K562 (cell line): ENCODE results near the gene CHL1. TPM values are rescaled to one million over a fixed set of nuclear protein-coding genes. Genes with fewer than 3 reads are reported as not detected.
A peak's percentile ranks its signal among the peaks of the same experiment; 100 is the strongest.

Source experiments
- ATAC-seq: fragments of 200-7000 bp; cut with Tn5 transposase; 3 replicates; pipeline ENCODE4 v1.9.1; 2020; ENCODE audit warnings: moderate library complexity
- BruUV-seq: library from RNA; stranded (reverse); fragments of 400-500 nt; replicated peaks from 2 replicates; lab custom pipeline; 2021; lab: Mats Ljungman, UMichigan
- CTCF ChIA-PET: fragments of 300-600 bp; formaldehyde crosslinking; extraction: SDS; loops from one replicate; lab custom pipeline; 2021; ENCODE audit warnings: low intra/inter-chr PET ratio; lab: Yijun Ruan, JAX
- POLR2A ChIA-PET: fragments of 300-600, 350-650 bp; sonication (Branson Sonifier 250); formaldehyde crosslinking; extraction: SDS; loops from one replicate; lab custom pipeline; 2021; ENCODE audit warnings: antibody characterized with exemption, inconsistent platforms; lab: Yijun Ruan, JAX
- DNase-seq, 4 experiments: peaks; one replicate each; pipeline versions ENCODE4 v3.0.0 to v3.0.0-alpha.2; 2011 to 2018; ENCODE audit warnings: low spot score in 3 of 4, mixed read lengths in 3 of 4; ENCODE audit errors: extremely low read depth in 1 of 4
- FAIRE-seq: peaks from 2 replicates; lab custom pipeline; 2011; peaks lifted over from hg19 to GRCh38; lab: Jason Lieb, UNC
- H2AFZ ChIP-seq: 2 replicates; pipeline ENCODE4 v1.6.0; 2011; ENCODE audit warnings: low read depth, low read length, control low read depth, inconsistent platforms
- H3K27ac ChIP-seq: fragments of 200-600 bp; 3 replicates; pipeline ENCODE4 v1.8.0; 2011; ENCODE audit warnings: low read depth, mild to moderate bottlenecking, control low read depth, inconsistent platforms, low read length, moderate library complexity, mixed read lengths; ENCODE audit errors: extremely low read depth
- H3K27me3 ChIP-seq, 2 experiments: fragments of 300-600 bp in 1 of 2; 2 replicates in 1 of 2; 3 replicates in 1 of 2; pipeline versions ENCODE4 v1.6.0 to v1.8.0; 2011; ENCODE audit warnings: inconsistent platforms in 2 of 2, low read length in 2 of 2, mild to moderate bottlenecking in 1 of 2, mixed read lengths in 1 of 2, moderate library complexity in 1 of 2; ENCODE audit not compliant: control insufficient read depth in 2 of 2, insufficient read depth in 2 of 2
- H3K36me3 ChIP-seq: fragments of 300-600 bp; 3 replicates; pipeline ENCODE4 v1.8.0; 2011; ENCODE audit warnings: mild to moderate bottlenecking, low read length, inconsistent platforms; ENCODE audit not compliant: control insufficient read depth, insufficient read depth
- H3K4me1 ChIP-seq, 2 experiments: fragments of 200-600 bp in 1 of 2; replicated peaks in 1 of 2; 2 replicates in 1 of 2; 3 replicates in 1 of 2; pipeline versions ENCODE4 v1.5.1 to v1.8.0; 2011; ENCODE audit warnings: inconsistent platforms in 2 of 2, low read length in 2 of 2, mild to moderate bottlenecking in 1 of 2, mixed read lengths in 1 of 2, moderate library complexity in 1 of 2; ENCODE audit not compliant: control insufficient read depth in 2 of 2, insufficient read depth in 2 of 2
- H3K4me2 ChIP-seq: 2 replicates; pipeline ENCODE4 v1.6.1; 2011; ENCODE audit warnings: low read length, control low read depth, inconsistent platforms, mixed read lengths; ENCODE audit not compliant: insufficient read depth
- H3K4me3 ChIP-seq: fragments of 200-600 bp; sonication (generic), shearing (Covaris generic); 2 replicates; pipeline ENCODE4 v1.5.1; 2016; ENCODE audit warnings: control low read depth, inconsistent platforms
- H3K79me2 ChIP-seq: fragments of 200-600 bp; 3 replicates; pipeline ENCODE4 v1.8.0; 2011; ENCODE audit warnings: low read length, inconsistent platforms; ENCODE audit not compliant: control insufficient read depth, insufficient read depth
- H3K9ac ChIP-seq, 2 experiments: 2 replicates each; pipeline versions ENCODE4 v1.6.0 to v1.6.1; 2011; ENCODE audit warnings: low read depth in 2 of 2, low read length in 2 of 2, control low read depth in 1 of 2, inconsistent platforms in 1 of 2, mild to moderate bottlenecking in 1 of 2, mixed read lengths in 1 of 2; ENCODE audit not compliant: insufficient read depth in 1 of 2
- H3K9me1 ChIP-seq: one replicate; pipeline ENCODE4 v1.6.0; 2011; ENCODE audit warnings: inconsistent platforms, mild to moderate bottlenecking, low read length, moderate library complexity; ENCODE audit not compliant: control insufficient read depth, insufficient read depth
- H3K9me3 ChIP-seq: replicated peaks from 2 replicates; pipeline ENCODE4 v1.5.1; 2011; ENCODE audit warnings: low read depth, low read length, inconsistent platforms; ENCODE audit not compliant: control insufficient read depth, insufficient read depth
- H4K20me1 ChIP-seq: replicated peaks from 2 replicates; pipeline ENCODE4 v1.6.1; 2011; ENCODE audit warnings: low read length, inconsistent platforms, mixed read lengths; ENCODE audit not compliant: control insufficient read depth, insufficient read depth
- DEAF1 ChIP-seq: fragments of 450-650 bp; formaldehyde crosslinking; IDR thresholded peaks from 2 replicates; pipeline ENCODE4 v1.4.0; 2020; ENCODE audit warnings: mild to moderate bottlenecking, moderate library complexity
- GTF2F1 ChIP-seq: IDR thresholded peaks from 2 replicates; pipeline ENCODE4 v1.6.1; 2011; ENCODE audit warnings: low read depth, low read length, improper control_type of control experiment
- MLLT1 ChIP-seq, 2 experiments: fragments of 450-650 bp; IDR thresholded peaks; 2 replicates each; pipeline ENCODE4 v1.6.1; 2016
- MYC ChIP-seq, 2 experiments: fragments of 250-450 bp in 1 of 2; sonication (Bioruptor Pico) in 1 of 2; IDR thresholded peaks; 2 replicates each; pipeline versions ENCODE4 v1.5.1 to v1.6.1; 2012 to 2021; ENCODE audit warnings: low read depth in 2 of 2, borderline replicate concordance in 1 of 2, improper control_type of control experiment in 1 of 2, low read length in 1 of 2, mild to moderate bottlenecking in 1 of 2, moderate library complexity in 1 of 2
- RAD21 ChIP-seq, 2 experiments: fragments of 250-450 bp in 1 of 2; fragments of 450-650 bp in 1 of 2; sonication (Bioruptor Pico) in 1 of 2; formaldehyde crosslinking in 1 of 2; IDR thresholded peaks in 1 of 2; conservative IDR thresholded peaks in 1 of 2; 2 replicates each; pipeline versions ENCODE4 v1.4.0 to v1.8.0; 2020 to 2022; ENCODE audit warnings: mild to moderate bottlenecking in 2 of 2, moderate library complexity in 1 of 2
- RREB1 ChIP-seq: fragments of 250-450 bp; sonication (Bioruptor Pico); IDR thresholded peaks from 2 replicates; pipeline ENCODE4 v1.4.0; 2020
- SUPT5H ChIP-seq: fragments of 450-650 bp; IDR thresholded peaks from 2 replicates; pipeline ENCODE4 v1.6.1; 2016
- ZC3H8 ChIP-seq: fragments of 450-650 bp; IDR thresholded peaks from 2 replicates; pipeline ENCODE4 v1.6.1; 2017
- ZNF717 ChIP-seq: fragments of 250-450 bp; sonication (Bioruptor Pico); IDR thresholded peaks from 2 replicates; pipeline ENCODE4 v1.5.0; 2021
- ZZZ3 ChIP-seq: fragments of 450-650 bp; IDR thresholded peaks from 2 replicates; pipeline ENCODE4 v1.6.1; 2016; ENCODE audit warnings: antibody characterized with exemption, mild to moderate bottlenecking, moderate library complexity
- WGBS: fragments of 100-300 bp; shearing (Covaris generic); methylation state at CpG from one replicate; pipeline ENCODE4 v1.1.6; 2016; ENCODE audit warnings: low coverage, mixed read lengths; ENCODE audit not compliant: insufficient coverage; ENCODE audit errors: missing lambda C conversion rate; 5-methylcytosine and 5-hydroxymethylcytosine counted together
- in situ Hi-C: fragments of 300-500 bp; cut with MboI; formaldehyde crosslinking; loops from 4 replicates; pipeline ENCODE4 v1.15.0; 2018; ENCODE audit warnings: inconsistent platforms, mixed read lengths
- intact Hi-C: fragments of 100-400 bp; cut with micrococcal nuclease; formaldehyde crosslinking; loops from 2 replicates; pipeline ENCODE4 v1.14.2; 2022
- polyA plus RNA-seq, 8 experiments: library from polyadenylated mRNA; depleted of rRNA in 4 of 8; stranded (reverse) in 5 of 8; unstranded in 3 of 8; fragments of >200 nt; fragmentation: Nextera tagmentation in 2 of 8; fragmentation: Illumina TruSeq in 1 of 8; extraction: Ambion mirVana in 2 of 8; extraction: Trizol in 1 of 8; gene quantifications; 2 replicates each; pipeline versions ENCODE4 v1.2.1 to v1.2.3, GENCODE V29; 2011 to 2014; ENCODE audit warnings: inconsistent platforms in 1 of 8, missing spikeins in 1 of 8
- total RNA-seq, 7 experiments: library from RNA; depleted of rRNA in 6 of 7; stranded (reverse); fragments of >200 nt in 6 of 7; fragmentation: Illumina TruSeq in 2 of 7; extraction: Trizol in 2 of 7; gene quantifications; 2 replicates each; pipeline versions ENCODE4 v1.2.1 to v1.2.3, GENCODE V29; 2011 to 2021; ENCODE audit warnings: low replicate concordance in 1 of 7

CHL1 gene
- total and polyA plus RNA-seq, 9 of the 15 experiments (the other 6 are each of a cell fraction or from before 2014, with no cell fraction given) = 0.02 TPM; not detected in 8

DNA sequence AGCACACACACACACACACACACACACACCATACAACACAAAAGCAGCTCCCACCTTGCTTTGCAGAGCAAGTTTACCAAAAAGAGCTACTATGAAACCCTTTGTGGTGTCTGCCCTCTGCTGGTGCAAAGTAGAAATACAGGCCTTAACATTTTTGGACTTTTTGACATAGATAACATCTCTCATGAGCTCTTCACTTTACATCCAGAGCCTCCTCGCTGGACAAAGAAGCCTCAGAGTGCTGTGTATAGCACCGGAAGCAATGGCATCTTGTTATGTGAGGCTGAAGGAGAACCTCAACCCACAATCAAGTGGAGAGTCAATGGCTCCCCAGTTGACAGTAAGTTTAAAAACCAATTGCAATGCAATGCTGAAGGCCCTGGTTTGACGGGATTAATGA, 157.9 kb downstream of the CHL1 start (continued):
- TF ChIP-seq DEAF1 (CRISPR knock-in tag) = 0 out of 2 replicates have a peak, but pooled peaks have one; percentile 20
- no peak for TF ChIP-seq RREB1 (CRISPR knock-in tag)

DNA sequence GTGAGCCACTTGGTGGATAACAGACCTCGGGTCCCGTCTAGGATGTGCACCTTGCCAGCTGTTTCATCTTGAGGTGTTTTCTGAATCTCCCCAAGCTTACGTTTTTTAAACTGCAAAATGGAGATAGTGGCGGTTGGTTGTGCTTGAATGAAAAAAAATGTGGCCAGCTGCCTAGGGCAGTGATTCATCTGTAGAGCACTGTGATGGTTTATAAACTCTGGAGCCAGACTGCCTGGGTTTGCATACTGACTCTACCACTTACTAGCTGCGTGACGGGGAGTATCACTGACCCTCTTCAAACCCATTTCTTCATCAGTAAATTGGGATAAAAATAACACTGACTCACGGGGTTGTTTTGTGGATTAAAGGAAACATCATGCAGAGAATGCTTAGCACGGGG, 159.1 kb downstream of the CHL1 start:
- BruUV-seq = no TSS peak

More for the DNA sequence above, 159.1 kb downstream of the CHL1 start:
- Histone ChIP-seq H4K20me1 (no peaks in the 10 kb centered on the region), H3K9me3 (no peaks in the 10 kb centered on the region; the same call in 1 of the 2 replicates), H3K9ac (no peak overlapping the region), H3K79me2 (no peaks in the 10 kb centered on the region), H3K36me3 (no peaks in the 10 kb centered on the region), H3K4me3 (no peak overlapping the region), H3K9me1 (no peaks in the 10 kb centered on the region), H3K4me1 (no peaks in the 10 kb centered on the region), H2AFZ (no peak overlapping the region), H3K27ac (no peak overlapping the region), H3K4me2 (no peak overlapping the region), H3K27me3 (no peaks in the 10 kb centered on the region)
- DNase-seq (no peak), FAIRE-seq (no peak), ATAC-seq (no peak)
- WGBS = 1% methylated on average over 8 of the region's 8 CpGs
- CTCF ChIA-PET = no interaction called here
- POLR2A ChIA-PET = no interaction called here
- intact Hi-C loops = no loop called here
- in situ Hi-C loops = no loop called here
- no peak for TF ChIP-seq MYC (IDR thresholded peaks at IDR 0.05; ENCODE audit: low read depth, low read length)
- no peak for TF ChIP-seq MYC (CRISPR knock-in tag; IDR thresholded peaks at IDR 0.05; ENCODE audit: borderline replicate concordance, low read depth)
- no peak for TF ChIP-seq ZZZ3
- TF ChIP-seq ZC3H8 = no peak
- TF ChIP-seq GTF2F1 = no peak
- TF ChIP-seq SUPT5H = no peak
- no peak for TF ChIP-seq RAD21 (CRISPR knock-in tag; conservative IDR thresholded peaks at IDR 0.05 in 1 of 2, IDR thresholded peaks at IDR 0.05 in 1 of 2)
- TF ChIP-seq ZNF717 = no peak
- no peak for TF ChIP-seq MLLT1 (IDR thresholded peaks at IDR 0.05)
